HG03025 (cell line): Measurements from ENCODE around the gene ADAM12.
"Not testable (repeated sequence)": the region's sequence is repeated elsewhere in the genome, so short reads cannot be mapped to it uniquely, and the experiment has no call there.

Experiments
- ATAC-seq: cut with Tn5 transposase; IDR thresholded peaks from one replicate; pipeline ENCODE4 v1.9.1; 2021; ENCODE audit warnings: mild to moderate bottlenecking, moderate library complexity; ENCODE audit not compliant: unreplicated experiment, low FRiP score

The ADAM12 gene

DNA sequence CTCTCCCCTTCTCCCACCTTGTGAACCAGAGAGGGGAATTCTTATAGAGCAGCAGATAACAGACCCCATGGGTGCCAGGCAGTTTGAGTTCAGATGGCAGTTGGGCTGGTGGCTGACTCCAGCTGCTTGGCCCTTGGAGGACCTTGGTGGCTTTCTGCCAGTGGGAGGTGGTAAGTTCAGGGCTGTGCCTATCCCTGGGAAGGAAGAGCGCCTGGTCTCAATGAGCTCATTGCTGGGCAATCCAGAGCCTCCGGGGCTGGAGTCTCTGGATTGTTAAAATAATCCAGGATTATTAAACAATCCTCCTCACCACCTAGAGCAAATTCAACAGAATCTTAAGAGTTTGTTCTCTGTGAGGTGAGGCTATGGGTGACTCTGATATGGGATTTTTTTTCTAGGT, 386.7 kb downstream of the ADAM12 start:
- no peak for ATAC-seq

DNA sequence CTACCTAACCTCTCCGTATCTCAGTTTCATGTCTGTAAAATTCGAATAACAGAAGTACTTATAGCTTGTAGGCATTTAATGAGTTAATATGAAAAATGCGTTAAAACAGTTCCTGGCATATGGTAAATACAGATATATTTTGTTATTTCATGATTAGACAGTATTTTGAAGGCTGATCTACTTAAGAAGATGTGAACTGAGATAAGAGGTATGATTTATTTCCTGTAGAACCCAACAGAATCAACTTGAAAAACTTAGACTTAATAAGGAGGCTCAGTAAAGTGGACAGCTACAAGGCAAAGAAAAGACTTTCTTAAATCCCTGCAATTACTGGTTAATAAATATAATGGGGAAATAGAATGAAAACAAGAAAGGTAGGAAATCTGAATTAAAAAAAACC, 388.6 kb downstream of the ADAM12 start:
- ATAC-seq = no peak

DNA sequence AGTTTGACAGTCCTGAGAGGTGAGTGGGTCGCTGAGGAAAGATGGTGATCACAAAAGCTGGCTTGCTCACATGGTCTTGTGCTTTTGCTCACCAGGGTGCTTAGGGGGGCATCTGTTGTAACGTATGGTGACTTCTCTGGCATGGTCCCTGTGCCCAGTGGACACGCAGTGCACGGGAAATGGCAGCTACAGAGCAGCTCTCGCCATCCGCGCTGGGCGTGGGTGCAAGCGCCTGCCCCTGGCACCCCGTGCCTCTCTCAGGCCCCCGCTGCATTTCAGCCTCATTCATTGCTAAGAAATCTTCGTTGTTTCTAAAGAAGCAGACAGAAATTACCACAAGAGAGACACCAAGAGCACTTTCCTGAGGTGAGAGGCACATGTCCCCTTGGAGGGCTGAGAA, 390.7 kb downstream of the ADAM12 start:
- ATAC-seq = no peak

GRCh38 chr10:125995726-125996304, 392.5 kb downstream of the ADAM12 start:
- no peak for ATAC-seq

GRCh38 chr10:125994601-125995000, 393.7 kb downstream of the ADAM12 start:
- no peak for ATAC-seq

- ATAC-seq = no peak
These were observed 396.0 kb downstream of the ADAM12 start for GRCh38 chr10:125992254-125992653.

- ATAC-seq = no peak
These were observed 396.9 kb downstream of the ADAM12 start for GRCh38 chr10:125991392-125991791.

- ATAC-seq = no peak
These were observed 397.3 kb downstream of the ADAM12 start for GRCh38 chr10:125990974-125991373.

GRCh38 chr10:125989791-125990190, 398.5 kb downstream of the ADAM12 start:
- ATAC-seq = no peak

- ATAC-seq = no peak
These were observed 402.6 kb downstream of the ADAM12 start for GRCh38 chr10:125985557-125986240.

GRCh38 chr10:125984865-125985495, 403.3 kb downstream of the ADAM12 start:
- ATAC-seq = no peak

- ATAC-seq = no peak
These were observed 403.9 kb downstream of the ADAM12 start for GRCh38 chr10:125984346-125984745.

DNA sequence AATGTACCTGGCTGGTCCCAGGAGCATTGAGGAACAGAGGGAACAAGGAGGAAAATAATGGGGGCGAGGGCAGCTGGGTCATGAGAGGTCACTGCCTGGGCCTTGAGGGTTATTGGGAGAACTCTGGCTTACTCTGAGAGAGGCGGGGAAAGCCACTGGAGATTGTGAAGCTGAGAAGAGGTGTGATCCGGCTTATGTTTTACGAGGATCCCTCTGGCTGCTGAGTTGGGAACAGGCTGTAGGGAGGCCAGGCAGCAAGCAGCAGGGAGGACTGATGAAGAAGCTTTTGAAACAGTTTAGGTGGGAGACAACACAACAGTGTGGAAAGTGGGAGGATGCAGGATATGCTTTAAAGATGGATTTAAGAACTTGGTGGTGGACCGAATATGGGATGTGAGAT, 404.6 kb downstream of the ADAM12 start:
- ATAC-seq = no peak

GRCh38 chr10:125983161-125983560, 405.1 kb downstream of the ADAM12 start:
- ATAC-seq = no peak

DNA sequence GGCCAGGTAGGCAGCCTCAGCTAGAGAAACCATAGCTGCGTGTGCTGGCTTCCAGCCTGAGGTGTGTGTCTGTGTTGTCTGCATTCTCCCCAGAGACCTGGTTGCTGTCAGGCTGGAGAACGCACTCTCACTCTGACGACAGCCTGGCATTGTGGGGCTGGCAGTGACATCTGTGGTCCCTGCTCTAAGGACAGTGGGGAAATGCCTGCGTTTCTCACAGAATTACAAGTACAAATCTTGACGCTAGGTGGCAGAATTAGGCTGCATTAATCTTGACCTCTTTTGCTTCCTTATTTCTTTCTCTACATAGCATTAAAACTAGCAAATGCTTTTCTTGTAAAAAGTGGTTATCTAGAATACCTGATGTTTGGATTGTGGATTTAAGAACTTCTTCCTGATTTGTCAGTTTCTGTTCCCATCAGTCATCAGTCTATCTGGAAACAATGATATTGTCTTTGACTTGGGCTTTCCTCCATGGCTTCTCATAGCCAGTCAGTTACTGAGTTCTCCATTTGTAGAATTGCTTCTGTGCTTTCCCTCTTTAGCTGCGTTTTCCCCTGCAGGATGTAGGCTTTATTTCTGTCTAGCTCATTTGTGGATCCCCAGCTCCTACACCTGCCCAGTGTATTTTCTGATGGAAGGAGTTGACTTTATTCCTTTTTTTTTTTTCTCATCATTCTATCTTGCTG, 405.9 kb downstream of the ADAM12 start:
- peak; percentile 55 for ATAC-seq

GRCh38 chr10:125980521-125981035, 407.7 kb downstream of the ADAM12 start:
- ATAC-seq = no peak

DNA sequence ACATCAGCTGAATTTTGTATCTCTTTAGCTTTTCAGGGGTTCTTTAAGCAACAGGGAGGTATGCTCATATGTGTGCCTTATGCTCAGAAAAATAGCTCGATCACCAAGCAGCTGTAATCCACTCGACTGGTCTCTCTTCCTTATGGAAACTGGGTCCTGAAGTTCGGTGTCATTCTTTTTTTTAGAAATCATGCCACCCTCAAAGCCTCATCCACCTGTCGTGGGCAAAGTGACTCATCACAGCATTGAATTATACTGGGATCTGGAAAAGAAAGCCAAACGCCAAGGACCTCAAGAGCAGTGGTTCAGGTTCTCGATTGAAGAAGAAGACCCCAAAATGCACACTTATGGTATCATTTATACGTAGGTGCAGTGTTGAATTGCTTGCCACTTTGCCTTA, 408.3 kb downstream of the ADAM12 start:
- ATAC-seq = no peak

- ATAC-seq = no peak
These were observed 411.2 kb downstream of the ADAM12 start for GRCh38 chr10:125976960-125977605.

DNA sequence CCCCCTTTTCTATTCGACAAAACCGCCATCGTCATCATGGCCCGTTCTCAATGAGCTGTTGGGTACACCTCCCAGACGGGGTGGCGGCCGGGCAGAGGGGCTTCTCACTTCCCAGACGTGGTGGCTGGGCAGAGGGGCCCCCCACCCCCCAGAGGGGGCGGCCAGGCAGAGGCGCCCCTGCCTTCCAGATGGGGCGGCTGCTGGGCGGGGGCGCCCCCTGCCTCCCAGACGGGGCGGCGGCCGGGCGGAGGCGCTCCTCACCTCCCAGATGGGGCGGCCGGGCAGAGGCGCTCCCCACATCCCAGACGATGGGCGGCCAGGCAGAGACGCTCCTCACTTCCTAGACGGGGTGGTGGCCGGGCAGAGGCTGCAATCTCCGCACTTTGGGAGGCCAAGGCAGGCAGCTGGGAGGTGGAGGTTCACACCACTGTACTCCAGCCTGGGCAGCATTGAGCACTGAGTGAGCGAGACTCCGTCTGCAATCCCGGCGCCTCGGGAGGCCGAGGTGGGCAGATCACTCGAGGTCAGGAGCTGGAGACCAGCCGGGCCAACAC, 418.1 kb downstream of the ADAM12 start:
- ATAC-seq = not testable (repeated sequence)

DNA sequence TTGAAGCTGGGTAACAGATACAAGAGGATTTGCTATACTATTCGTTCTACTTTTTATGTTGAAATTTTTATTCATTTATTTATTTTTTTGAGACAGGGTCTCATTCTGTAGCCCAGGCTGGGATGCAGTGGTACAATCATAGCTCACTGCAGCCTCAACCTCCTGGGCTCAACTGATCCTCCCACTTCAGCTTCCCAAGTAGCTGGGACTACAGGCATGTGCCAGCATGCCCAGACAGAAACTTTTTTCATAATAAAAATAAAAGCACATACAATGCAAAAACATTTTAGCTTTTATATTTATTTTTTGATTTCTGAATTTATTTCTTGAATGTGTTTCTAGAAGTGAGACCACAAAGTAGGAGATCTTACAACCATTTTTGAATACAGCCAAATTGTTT, 420.7 kb downstream of the ADAM12 start:
- ATAC-seq = no peak
